Esophagus (tissue), 2 donors: Measurements from ENCODE around the gene SH2B3. TPM values are rescaled to one million over a fixed set of nuclear protein-coding genes. Genes with fewer than 3 reads are reported as not detected.
A peak's percentile ranks its signal among the peaks of the same experiment; 100 is the strongest.
"Not testable (repeated sequence)": the region's sequence is repeated elsewhere in the genome, so short reads cannot be mapped to it uniquely, and the experiment has no call there.

Experiments used
- H3K27ac ChIP-seq, 2 donors: one replicate each; pipeline ENCODE4 v1.5.1; 2013; ENCODE audit warnings: low read depth in 2 of 2, mild to moderate bottlenecking in 2 of 2, inconsistent platforms in 1 of 2, low read length in 1 of 2, moderate library complexity in 1 of 2
- H3K27me3 ChIP-seq, 2 donors: one replicate each; pipeline ENCODE4 v1.6.1; 2013; ENCODE audit warnings: low read length in 2 of 2, control low read depth in 1 of 2, mild to moderate bottlenecking in 1 of 2; ENCODE audit not compliant: insufficient read depth in 2 of 2, control insufficient read depth in 1 of 2
- H3K36me3 ChIP-seq, 2 donors: one replicate each; pipeline ENCODE4 v1.6.1; 2013; ENCODE audit warnings: low read length in 1 of 2; ENCODE audit not compliant: control insufficient read depth in 2 of 2, insufficient read depth in 2 of 2
- H3K4me1 ChIP-seq, 2 donors: one replicate each; pipeline ENCODE4 v1.6.1; 2013; ENCODE audit warnings: low read length in 1 of 2; ENCODE audit not compliant: control insufficient read depth in 2 of 2, insufficient read depth in 2 of 2
- H3K4me3 ChIP-seq, 2 donors: one replicate each; pipeline ENCODE4 v1.5.1; 2013; ENCODE audit warnings: low read length in 2 of 2, mild to moderate bottlenecking in 2 of 2, low read depth in 1 of 2, moderate library complexity in 1 of 2
- H3K9me3 ChIP-seq, 2 donors: one replicate each; pipeline ENCODE4 v1.6.1; 2013; ENCODE audit warnings: mild to moderate bottlenecking in 2 of 2, low read depth in 1 of 2, low read length in 1 of 2, moderate library complexity in 1 of 2; ENCODE audit not compliant: control insufficient read depth in 2 of 2, insufficient read depth in 1 of 2
- WGBS, 2 donors: extraction: QIAGEN DNeasy Blood & Tissue Kit; methylation state at CpG; one replicate each; pipeline ENCODE4 v1.1.7; 2013; 5-methylcytosine and 5-hydroxymethylcytosine counted together
- polyA plus RNA-seq, 2 donors: library from polyadenylated mRNA; stranded (reverse); fragments of 200-250 nt; gene quantifications; one replicate each; pipeline ENCODE4 v1.2.3, GENCODE V29; 2013
- donor health status: healthy with polysubstance abuse.
- donor health status: Bipolar disorder and iron deficiency.

The SH2B3 gene
- polyA plus RNA-seq, 2 donors: 0.79 to 1.8 TPM

GRCh38 chr12:111396726-111397445 is 8.8 kb upstream of the SH2B3 start:
- H3K27ac ChIP-seq: peak overlapping the region in 1 of 2 donors; percentile 11

GRCh38 chr12:111398530-111398929 is 7.2 kb upstream of the SH2B3 start:
- Histone ChIP-seq H3K27ac (peak overlapping the region; percentile 26 to 60), H3K36me3 (no peaks in the 10 kb centered on the region), H3K9me3 (no peaks in the 10 kb centered on the region), H3K27me3 (peaks cover 0 to 2% of the 10 kb centered on the region in 2 donors), H3K4me1 (peaks cover 0 to 3% of the 10 kb centered on the region in 2 donors), H3K4me3 (no peak overlapping the region)
- 83 to 84% methylated on average over 4 of the region's 4 CpGs for WGBS, 2 donors

More at GRCh38 chr12:111396726-111397445, 8.8 kb upstream of the SH2B3 start:
- H3K36me3 ChIP-seq: no peaks in the 10 kb centered on the region
- H3K4me3 ChIP-seq: no peak overlapping the region
- WGBS, 2 donors: 6 to 7% methylated on average over 34 of the region's 34 CpGs
- H3K4me1 ChIP-seq: no peaks in the 10 kb centered on the region
- peaks cover 0 to 2% of the 10 kb centered on the region in 2 donors for H3K27me3 ChIP-seq
- H3K9me3 ChIP-seq: no peaks in the 10 kb centered on the region

- not testable (repeated sequence) for H3K27me3 ChIP-seq, H3K4me1 ChIP-seq, H3K9me3 ChIP-seq, H3K4me3 ChIP-seq, H3K27ac ChIP-seq, H3K36me3 ChIP-seq
- WGBS, 2 donors: 86% methylated on average over 9 of the region's 9 CpGs
These were observed 5.8 kb upstream of the SH2B3 start for GRCh38 chr12:111399741-111400404.

- Histone ChIP-seq H3K27me3 (peaks cover 0 to 4% of the 10 kb centered on the region in 2 donors), H3K27ac (no peak overlapping the region), H3K4me3 (no peak overlapping the region), H3K4me1 (peaks cover 0 to 3% of the 10 kb centered on the region in 2 donors), H3K36me3 (no peaks in the 10 kb centered on the region), H3K9me3 (peaks cover 0 to 4% of the 10 kb centered on the region in 2 donors)
- 89% methylated on average over 6 of the region's 6 CpGs for WGBS, 2 donors
These were observed 4.5 kb upstream of the SH2B3 start for GRCh38 chr12:111401167-111401605.

- H3K27me3 ChIP-seq, H3K27ac ChIP-seq, H3K9me3 ChIP-seq, H3K36me3 ChIP-seq, H3K4me3 ChIP-seq, H3K4me1 ChIP-seq: not testable (repeated sequence)
- WGBS, 2 donors: 73 to 77% methylated on average over 8 to 9 of the region's 9 CpGs
These were observed 3.3 kb upstream of the SH2B3 start for GRCh38 chr12:111402490-111402824.

GRCh38 chr12:111404362-111405148 is 1.2 kb upstream of the SH2B3 start:
- peaks cover 0 to 8% of the 10 kb centered on the region in 2 donors for H3K4me1 ChIP-seq
- no peaks in the 10 kb centered on the region for H3K36me3 ChIP-seq
- H3K9me3 ChIP-seq: peaks cover 0 to 4% of the 10 kb centered on the region in 2 donors
- H3K27me3 ChIP-seq: peaks cover 0 to 4% of the 10 kb centered on the region in 2 donors
- H3K4me3 ChIP-seq: peak overlapping the region; percentile 41
- 32 to 33% methylated on average over 21 of the region's 21 CpGs for WGBS, 2 donors
- H3K27ac ChIP-seq: peak overlapping the region; percentile 69 to 73

- Histone ChIP-seq H3K27ac (peak overlapping the region; percentile 69 to 73), H3K36me3 (no peaks in the 10 kb centered on the region), H3K4me3 (peak overlapping the region; percentile 41), H3K4me1 (peaks cover 3 to 8% of the 10 kb centered on the region in 2 donors), H3K27me3 (peaks cover 0 to 4% of the 10 kb centered on the region in 2 donors), H3K9me3 (peaks cover 0 to 4% of the 10 kb centered on the region in 2 donors)
- WGBS, 2 donors: 1 to 2% methylated on average over 49 to 59 of the region's 59 CpGs
These were observed 419 bp upstream of the SH2B3 start for GRCh38 chr12:111405149-111405858.

GRCh38 chr12:111406474-111407376 is 1.0 kb downstream of the SH2B3 start:
- Histone ChIP-seq H3K4me3 (peak overlapping the region; percentile 41 to 64), H3K27ac (peak overlapping the region; percentile 63 to 67), H3K36me3 (no peaks in the 10 kb centered on the region), H3K9me3 (peaks cover 0 to 4% of the 10 kb centered on the region in 2 donors), H3K4me1 (peaks cover 3 to 8% of the 10 kb centered on the region in 2 donors), H3K27me3 (peaks cover 0 to 4% of the 10 kb centered on the region in 2 donors)
- WGBS, 2 donors: 19 to 21% methylated on average over 33 to 34 of the region's 34 CpGs
